WTC11 (cell line): ENCODE data around the gene TBX15.

Experiments used
- ATF2 ChIP-seq: sonication (generic); formaldehyde crosslinking; IDR thresholded peaks from 2 replicates; pipeline ENCODE4 v1.8.1; 2022; ENCODE audit warnings: low read depth, missing genetic modification reagents, borderline replicate concordance
- ATF3 ChIP-seq: sonication (generic); formaldehyde crosslinking; conservative IDR thresholded peaks from 2 replicates; pipeline ENCODE4 v1.8.1; 2022; ENCODE audit warnings: mild to moderate bottlenecking, missing genetic modification reagents
- CREB1 ChIP-seq: sonication (generic); formaldehyde crosslinking; IDR thresholded peaks from 2 replicates; pipeline ENCODE4 v1.8.0; 2023; ENCODE audit warnings: mild to moderate bottlenecking, missing genetic modification reagents
- CTCF ChIP-seq: fragments of 200-600 bp; IDR thresholded peaks from 2 replicates; pipeline ENCODE4 v1.8.0; 2022; ENCODE audit warnings: antibody characterized with exemption
- E2F1 ChIP-seq: sonication (generic); formaldehyde crosslinking; IDR thresholded peaks from 2 replicates; pipeline ENCODE4 v1.8.0; 2022; ENCODE audit warnings: mild to moderate bottlenecking, missing genetic modification reagents
- MAX ChIP-seq: sonication (generic); formaldehyde crosslinking; IDR thresholded peaks from 2 replicates; pipeline ENCODE4 v1.8.0; 2022; ENCODE audit warnings: mild to moderate bottlenecking, missing genetic modification reagents
- STAT6 ChIP-seq: sonication (generic); formaldehyde crosslinking; conservative IDR thresholded peaks from 2 replicates; pipeline ENCODE4 v1.8.1; 2023; ENCODE audit warnings: mild to moderate bottlenecking, low read depth, missing genetic modification reagents, moderate library complexity
- ZBTB21 ChIP-seq: sonication (generic); formaldehyde crosslinking; IDR thresholded peaks from 2 replicates; pipeline ENCODE4 v1.8.1; 2023; ENCODE audit warnings: mild to moderate bottlenecking, missing genetic modification reagents, borderline replicate concordance

GRCh38 chr1:119012383-119012782 lies 24.2 kb upstream of the TBX15 start:
- TF ChIP-seq ATF3 (CRISPR knock-in tag) (no peak), CTCF (no peak), E2F1 (CRISPR knock-in tag) (no peak), STAT6 (CRISPR knock-in tag) (no peak), ZBTB21 (CRISPR knock-in tag) (no peak), ATF2 (CRISPR knock-in tag) (no peak), CREB1 (CRISPR knock-in tag) (no peak), MAX (CRISPR knock-in tag) (no peak)
